ENCODE measurements around the gene AMOTL1.

DNA sequence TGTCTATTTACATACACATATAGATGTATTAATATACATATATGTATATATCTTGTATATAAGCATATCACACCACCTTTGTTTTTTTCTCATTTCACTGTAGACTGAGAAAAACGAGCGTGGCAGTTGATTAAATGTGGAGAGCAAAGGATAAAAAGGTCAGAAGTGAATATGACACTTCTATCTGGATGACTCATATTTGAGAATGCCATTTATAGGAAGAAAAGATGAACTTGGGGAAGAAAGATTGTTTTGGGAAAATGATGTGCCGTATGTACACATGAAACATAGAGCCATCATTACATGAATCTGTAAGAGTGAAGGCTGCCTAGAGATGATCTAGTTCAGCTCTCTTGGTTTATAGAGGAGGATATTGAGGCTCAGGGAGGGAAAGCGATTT, 28.7 kb downstream of the AMOTL1 start:
- TF ChIP-seq, protein P1, sequence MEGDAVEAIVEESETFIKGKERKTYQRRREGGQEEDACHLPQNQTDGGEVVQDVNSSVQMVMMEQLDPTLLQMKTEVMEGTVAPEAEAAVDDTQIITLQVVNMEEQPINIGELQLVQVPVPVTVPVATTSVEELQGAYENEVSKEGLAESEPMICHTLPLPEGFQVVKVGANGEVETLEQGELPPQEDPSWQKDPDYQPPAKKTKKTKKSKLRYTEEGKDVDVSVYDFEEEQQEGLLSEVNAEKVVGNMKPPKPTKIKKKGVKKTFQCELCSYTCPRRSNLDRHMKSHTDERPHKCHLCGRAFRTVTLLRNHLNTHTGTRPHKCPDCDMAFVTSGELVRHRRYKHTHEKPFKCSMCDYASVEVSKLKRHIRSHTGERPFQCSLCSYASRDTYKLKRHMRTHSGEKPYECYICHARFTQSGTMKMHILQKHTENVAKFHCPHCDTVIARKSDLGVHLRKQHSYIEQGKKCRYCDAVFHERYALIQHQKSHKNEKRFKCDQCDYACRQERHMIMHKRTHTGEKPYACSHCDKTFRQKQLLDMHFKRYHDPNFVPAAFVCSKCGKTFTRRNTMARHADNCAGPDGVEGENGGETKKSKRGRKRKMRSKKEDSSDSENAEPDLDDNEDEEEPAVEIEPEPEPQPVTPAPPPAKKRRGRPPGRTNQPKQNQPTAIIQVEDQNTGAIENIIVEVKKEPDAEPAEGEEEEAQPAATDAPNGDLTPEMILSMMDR (IDR thresholded peaks at IDR 0.05), result no peak
- TF ChIP-seq POLR2A (IDR thresholded peaks at IDR 0.05), result no peak

Measured in adrenal gland (tissue), 5 donors.